BE2C (cell line): Measurements from ENCODE around the gene NLRP9.
"Not testable (repeated sequence)": the region's sequence is repeated elsewhere in the genome, so short reads cannot be mapped to it uniquely, and the experiment has no call there.

Source experiments
- DNase-seq: peaks from one replicate; pipeline ENCODE4 v3.0.0-alpha.2; 2020
- H3K27me3 ChIP-seq: fragments of 250-450 bp; sonication (Bioruptor Pico); 2 replicates; pipeline ENCODE4 v1.5.1; 2020; ENCODE audit warnings: mild to moderate bottlenecking
- H3K36me3 ChIP-seq: fragments of 250-450 bp; sonication (Bioruptor Pico); 2 replicates; pipeline ENCODE4 v1.5.1; 2020; ENCODE audit warnings: mild to moderate bottlenecking
- H3K4me1 ChIP-seq: fragments of 250-450 bp; sonication (Bioruptor Pico); 2 replicates; pipeline ENCODE4 v1.5.1; 2020
- H3K4me3 ChIP-seq: 2 replicates; pipeline ENCODE4 v1.5.1; 2011; ENCODE audit warnings: low read depth, low read length
- H3K9me3 ChIP-seq: fragments of 250-450 bp; sonication (Bioruptor Pico); 2 replicates; pipeline ENCODE4 v1.5.1; 2020
- CTCF ChIP-seq: IDR thresholded peaks from 2 replicates; pipeline ENCODE4 v1.5.1; 2012; ENCODE audit warnings: mild to moderate bottlenecking, low read depth, low read length

The NLRP9 gene

GRCh38 chr19:55753401-55753800, 15.2 kb upstream of the NLRP9 start:
- no peaks in the 10 kb centered on the region for H3K9me3 ChIP-seq
- TF ChIP-seq CTCF: no peak

DNA sequence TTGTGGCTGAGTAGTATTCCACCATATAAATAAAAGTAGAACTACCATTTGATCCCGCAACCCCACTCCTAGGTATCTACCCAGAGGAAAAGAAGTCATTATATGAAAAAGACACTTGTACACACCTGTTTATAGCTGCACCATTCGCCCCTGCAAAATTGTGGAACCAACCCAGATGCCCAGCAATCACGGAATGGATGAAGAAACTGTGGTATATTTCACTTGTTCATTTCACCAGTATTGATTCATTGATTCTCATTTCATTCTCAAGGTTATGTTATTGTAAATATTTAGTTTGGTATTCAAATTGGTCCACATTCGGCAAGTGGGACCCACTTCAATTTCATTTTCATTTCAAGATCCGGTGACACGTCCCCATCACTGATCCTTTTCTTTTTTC, 12.5 kb upstream of the NLRP9 start:
- no peaks in the 10 kb centered on the region for H3K9me3 ChIP-seq
- no peak for TF ChIP-seq CTCF
- peaks cover 64% of the 10 kb centered on the region for H3K27me3 ChIP-seq
- DNase-seq: no peak
- no peak overlapping the region for H3K4me3 ChIP-seq
- no peaks in the 10 kb centered on the region for H3K4me1 ChIP-seq
- no peaks in the 10 kb centered on the region for H3K36me3 ChIP-seq

More at GRCh38 chr19:55753401-55753800, 15.2 kb upstream of the NLRP9 start:
- Histone ChIP-seq H3K4me1 (no peaks in the 10 kb centered on the region), H3K27me3 (peaks cover 61% of the 10 kb centered on the region), H3K4me3 (no peak overlapping the region), H3K36me3 (no peaks in the 10 kb centered on the region)
- no peak for DNase-seq

- not testable (repeated sequence) for H3K9me3 ChIP-seq, H3K4me3 ChIP-seq, H3K36me3 ChIP-seq, H3K4me1 ChIP-seq, DNase-seq
- H3K27me3 ChIP-seq: peaks cover 38% of the 10 kb centered on the region
These were observed 7.8 kb downstream of the NLRP9 start for GRCh38 chr19:55730378-55730777.

- DNase-seq: no peak
- Histone ChIP-seq H3K36me3 (no peaks in the 10 kb centered on the region), H3K4me3 (no peak overlapping the region), H3K4me1 (no peaks in the 10 kb centered on the region), H3K9me3 (no peaks in the 10 kb centered on the region), H3K27me3 (peaks cover 46% of the 10 kb centered on the region)
- TF ChIP-seq CTCF: no peak
These were observed 14.7 kb downstream of the NLRP9 start for GRCh38 chr19:55723491-55723890.

DNA sequence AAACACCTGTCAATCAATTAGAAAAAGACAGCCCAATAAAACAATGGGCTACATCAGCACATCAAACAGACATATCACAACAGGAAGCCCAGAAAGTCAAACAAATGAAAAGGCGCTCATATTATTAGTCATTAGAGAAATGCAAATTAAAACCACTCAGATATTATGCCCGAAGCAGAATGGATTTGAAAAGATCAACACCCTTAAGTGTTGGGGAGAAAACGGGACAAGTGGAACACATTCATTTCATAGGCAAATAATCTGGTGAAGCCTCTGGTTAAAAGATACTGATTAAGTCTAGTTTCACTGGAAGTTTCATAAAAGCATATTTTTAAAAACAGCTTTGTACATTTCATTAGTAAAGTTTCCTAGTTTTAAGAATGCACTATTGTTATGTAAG, 17.4 kb downstream of the NLRP9 start:
- TF ChIP-seq CTCF: no peak
- H3K9me3 ChIP-seq: no peaks in the 10 kb centered on the region
- H3K4me3 ChIP-seq: no peak overlapping the region
- H3K27me3 ChIP-seq: peaks cover 51% of the 10 kb centered on the region
- no peaks in the 10 kb centered on the region for H3K36me3 ChIP-seq
- no peaks in the 10 kb centered on the region for H3K4me1 ChIP-seq
- DNase-seq: no peak

GRCh38 chr19:55720214-55720746, 17.9 kb downstream of the NLRP9 start:
- H3K27me3 ChIP-seq: peaks cover 52% of the 10 kb centered on the region
- H3K4me1 ChIP-seq: no peaks in the 10 kb centered on the region
- TF ChIP-seq CTCF: no peak
- H3K9me3 ChIP-seq: no peaks in the 10 kb centered on the region
- H3K4me3 ChIP-seq: no peak overlapping the region
- DNase-seq: no peak
- no peaks in the 10 kb centered on the region for H3K36me3 ChIP-seq

GRCh38 chr19:55717879-55718711, 20.1 kb downstream of the NLRP9 start:
- DNase-seq, H3K9me3 ChIP-seq: not testable (repeated sequence)

More at GRCh38 chr19:55717879-55718711, 20.1 kb downstream of the NLRP9 start:
- H3K4me1 ChIP-seq, H3K36me3 ChIP-seq, H3K4me3 ChIP-seq: not testable (repeated sequence)
- H3K27me3 ChIP-seq: peaks cover 58% of the 10 kb centered on the region
